ENCODE results near the gene ZNF225. TPM values are rescaled to one million over a fixed set of nuclear protein-coding genes. Genes with fewer than 3 reads are reported as not detected.

ZNF225 gene
- total and polyA plus RNA-seq, 9 of the 15 experiments (the other 6 are each of a cell fraction or from before 2014, with no cell fraction given): 1.4 to 4.2 (median 2.2) TPM

DNA sequence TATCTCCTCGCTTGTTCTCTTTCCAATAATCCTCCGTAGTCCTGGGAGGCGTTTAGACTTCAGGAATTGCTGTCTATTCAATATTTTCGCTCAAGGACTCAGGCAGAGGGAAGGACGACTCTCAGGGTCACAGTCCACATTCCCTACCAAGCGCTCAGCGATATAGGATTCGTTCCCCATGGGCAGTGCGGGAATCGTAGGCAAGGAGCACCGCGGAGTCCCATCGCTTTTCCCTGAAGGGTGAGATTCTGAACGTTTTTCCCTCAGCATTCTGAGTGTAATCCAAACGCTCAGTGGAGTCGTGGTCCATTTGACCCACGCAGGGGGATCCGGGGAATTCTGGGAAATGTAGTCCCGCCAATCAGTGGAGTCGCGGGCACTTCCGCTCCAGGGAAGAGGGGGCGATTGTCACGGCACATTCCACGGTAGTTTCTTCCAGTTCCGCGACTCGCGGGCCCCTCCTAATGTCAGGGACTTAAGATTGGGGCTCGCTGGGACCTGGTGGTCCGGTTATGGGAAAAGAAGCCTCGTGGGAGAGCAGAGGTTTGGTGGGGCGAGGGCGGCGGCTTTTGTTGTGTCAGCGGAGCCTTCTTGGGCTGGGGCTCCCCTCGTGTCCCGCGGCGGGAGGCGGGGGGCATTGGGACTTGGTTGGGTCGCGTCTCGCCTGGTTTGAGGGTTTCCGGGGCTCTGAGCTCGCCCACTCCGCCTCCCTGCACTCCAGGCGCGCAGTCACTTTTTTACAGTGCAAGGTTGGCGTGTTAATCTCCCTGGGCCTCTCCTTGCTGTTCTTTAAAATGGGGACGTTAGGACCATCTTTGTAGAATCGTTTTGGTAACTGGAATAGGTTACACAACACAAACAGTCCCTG is 28.2 kb downstream of the ZNF225 start, which contains the start of gene ZNF234 (continued):
- no peak for TF ChIP-seq ZNF407 (IDR thresholded peaks at IDR 0.05; ENCODE audit: low read depth)
- TF ChIP-seq MAX (CRISPR knock-in tag; IDR thresholded peaks at IDR 0.05): no peak
- no peak for TF ChIP-seq CAMTA2 (CRISPR knock-in tag; conservative IDR thresholded peaks at IDR 0.05)
- TF ChIP-seq GABPB1 (CRISPR knock-in tag; IDR thresholded peaks at IDR 0.05): peak; percentile 66; the same call in 1 of the 2 replicates
- TF ChIP-seq KLF6 (CRISPR knock-in tag; IDR thresholded peaks at IDR 0.05; ENCODE audit: borderline replicate concordance): no peak
- no peak for TF ChIP-seq ZBTB26 (CRISPR knock-in tag; IDR thresholded peaks at IDR 0.05)
- no peak for TF ChIP-seq NCOA1 (IDR thresholded peaks at IDR 0.05; ENCODE audit: low read depth)
- no peak for TF ChIP-seq ZNF780A (CRISPR knock-in tag; IDR thresholded peaks at IDR 0.05)
- TF ChIP-seq HSF4 (CRISPR knock-in tag; IDR thresholded peaks at IDR 0.05; ENCODE audit: borderline replicate concordance): no peak
- no peak for TF ChIP-seq BRF1 (IDR thresholded peaks at IDR 0.05; ENCODE audit: borderline replicate concordance, extremely low read depth, insufficient read length)
- TF ChIP-seq BRD4 (IDR thresholded peaks at IDR 0.05): no peak
- TF ChIP-seq SAP30 (IDR thresholded peaks at IDR 0.05; ENCODE audit: borderline replicate concordance, insufficient read depth, low read depth, low read length, poor library complexity, severe bottlenecking): no peak
- TF ChIP-seq RCOR1 (IDR thresholded peaks at IDR 0.05; ENCODE audit: borderline replicate concordance in 1 of 2, low read depth in 2 of 2, low read length in 2 of 2): peak in 1 of 2 experiments; percentile 52; a peak in 1 of 4 replicates
- no peak for TF ChIP-seq ZBTB17 (CRISPR knock-in tag; IDR thresholded peaks at IDR 0.05)
- no peak for TF ChIP-seq LEF1 (IDR thresholded peaks at IDR 0.05)
- TF ChIP-seq SRSF3 (IDR thresholded peaks at IDR 0.05; ENCODE audit: insufficient read depth, low read length): no peak
- no peak for TF ChIP-seq ERF (CRISPR knock-in tag; IDR thresholded peaks at IDR 0.05)
- no peak for TF ChIP-seq ZNF23 (CRISPR knock-in tag; IDR thresholded peaks at IDR 0.05)
- TF ChIP-seq ZKSCAN8 (CRISPR knock-in tag; IDR thresholded peaks at IDR 0.05): no peak

All from K562 (cell line).